SK-N-SH (cell line): Measurements from ENCODE around the gene OPN1LW.

Experiments
- CTCF ChIP-seq: fragments of 200-600 bp; sonication (generic); IDR thresholded peaks from 2 replicates; pipeline ENCODE4 v1.6.1; 2017; ENCODE audit warnings: antibody characterized with exemption, mild to moderate bottlenecking, moderate library complexity
- GATA2 ChIP-seq: sonication (generic); formaldehyde crosslinking; IDR thresholded peaks from 2 replicates; pipeline ENCODE4 v1.5.0; 2020; ENCODE audit warnings: mild to moderate bottlenecking, missing genetic modification reagents
- MAX ChIP-seq: IDR thresholded peaks from 2 replicates; pipeline ENCODE4 v1.4.0; 2012; ENCODE audit warnings: low read depth
- POLR2AphosphoS5 ChIP-seq: IDR thresholded peaks from 2 replicates; pipeline ENCODE4 v1.6.1; 2012; ENCODE audit warnings: low read depth, low read length
- REST ChIP-seq: IDR thresholded peaks from 2 replicates; pipeline ENCODE4 v1.6.1; 2012; ENCODE audit warnings: mild to moderate bottlenecking, low read depth, low read length, moderate library complexity
- SMC3 ChIP-seq: IDR thresholded peaks from 2 replicates; pipeline ENCODE4 v1.6.1; 2012; ENCODE audit warnings: low read depth, low read length, improper control_type of control experiment
- TAF1 ChIP-seq: IDR thresholded peaks from 2 replicates; pipeline ENCODE4 v1.6.1; 2012; ENCODE audit warnings: low read depth, mild to moderate bottlenecking, low read length, moderate library complexity, borderline replicate concordance
- ZBTB33 ChIP-seq: IDR thresholded peaks from 2 replicates; pipeline ENCODE4 v1.4.0; 2012; ENCODE audit warnings: low read depth, borderline replicate concordance

GRCh38 chrX:154138857-154139256 is 5.2 kb upstream of the OPN1LW start:
- no peak for TF ChIP-seq POLR2AphosphoS5
- no peak for TF ChIP-seq CTCF
- TF ChIP-seq TAF1, result no peak
- TF ChIP-seq ZBTB33, result no peak
- no peak for TF ChIP-seq SMC3
- no peak for TF ChIP-seq MAX
- TF ChIP-seq GATA2, result no peak
- TF ChIP-seq REST, result no peak
